Colonic mucosa (tissue), 4 donors: ENCODE results near the gene SLX9. TPM values are rescaled to one million over a fixed set of nuclear protein-coding genes. Genes with fewer than 3 reads are reported as not detected.

ENCODE experiments used
- DNase-seq: peaks from one replicate; pipeline ENCODE4 v3.0.0-alpha.2; 2020
- H3K27ac ChIP-seq: fragments of 200-600 bp; one replicate; pipeline ENCODE4 v1.8.0; 2021
- H3K27me3 ChIP-seq: fragments of 200-600 bp; one replicate; pipeline ENCODE4 v1.8.0; 2021
- H3K36me3 ChIP-seq: fragments of 200-600 bp; one replicate; pipeline ENCODE4 v1.8.0; 2021
- H3K4me1 ChIP-seq: fragments of 200-600 bp; one replicate; pipeline ENCODE4 v1.8.0; 2021; ENCODE audit warnings: mild to moderate bottlenecking
- H3K4me3 ChIP-seq: fragments of 200-600 bp; one replicate; pipeline ENCODE4 v1.8.0; 2021
- H3K9ac ChIP-seq, 2 donors: one replicate each; pipeline ENCODE4 v1.7.0; 2013; ENCODE audit warnings: control low read depth in 2 of 2, low read depth in 2 of 2, low read length in 2 of 2
- H3K9me3 ChIP-seq: fragments of 200-600 bp; one replicate; pipeline ENCODE4 v1.8.0; 2021
- intact Hi-C: fragments of 100-400 bp; cut with DNase I; formaldehyde crosslinking; loops from one replicate; pipeline ENCODE4 v1.14.1; 2022
- total RNA-seq, 2 donors: library from RNA; stranded (reverse); fragmentation: NEBNext Ultra II Directional in 1 of 2; extraction: Animal tissue kit (Norgen Biotek cat#: 25700) in 1 of 2; gene quantifications; one replicate each; pipeline ENCODE4 v1.2.1, GENCODE V29; 2021
- TF ChIP-seq, protein P1 (sequence below): fragments of 200-600 bp; IDR thresholded peaks from one replicate; pipeline ENCODE4 v1.8.0; 2022; ENCODE audit warnings: antibody characterized with exemption, mild to moderate bottlenecking
- donor health status: healthy.
- donor health status: DM: no; HTN: no; CAD: no.
- donor health status: DM: no; HTN: no; CAD: no.

SLX9 gene
- total RNA-seq, 2 donors from 2014 or later: 30.6 to 50.1 TPM

DNA sequence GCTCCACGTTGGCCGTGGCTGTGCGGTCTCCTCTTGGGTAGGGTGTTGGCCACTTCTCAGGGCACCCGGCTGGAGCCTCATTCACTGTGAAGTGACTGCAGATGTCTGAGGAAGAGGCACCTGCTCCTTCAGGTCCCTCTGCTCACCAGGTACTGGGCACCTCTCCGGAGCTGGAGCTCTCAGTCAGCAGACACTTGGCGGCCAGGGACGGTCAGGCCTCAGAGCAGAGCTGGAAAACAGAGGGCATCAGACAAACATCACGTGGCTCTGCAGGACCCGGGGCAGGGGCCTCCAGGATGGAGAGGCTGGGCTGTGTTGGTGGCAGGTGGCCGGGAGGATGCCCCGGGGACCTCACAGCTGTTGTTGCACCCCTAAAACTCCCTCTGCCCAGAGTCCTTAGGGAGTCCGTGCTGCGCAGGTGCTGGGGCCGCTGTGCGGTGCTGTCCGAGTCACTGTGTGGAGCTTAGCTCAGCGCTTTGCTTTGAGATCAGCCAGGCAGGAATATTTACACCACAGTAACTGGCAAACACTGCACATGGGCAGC lies 59.7 kb downstream of the SLX9 start:
- no peak overlapping the region for H3K27ac ChIP-seq
- TF ChIP-seq, protein P1, sequence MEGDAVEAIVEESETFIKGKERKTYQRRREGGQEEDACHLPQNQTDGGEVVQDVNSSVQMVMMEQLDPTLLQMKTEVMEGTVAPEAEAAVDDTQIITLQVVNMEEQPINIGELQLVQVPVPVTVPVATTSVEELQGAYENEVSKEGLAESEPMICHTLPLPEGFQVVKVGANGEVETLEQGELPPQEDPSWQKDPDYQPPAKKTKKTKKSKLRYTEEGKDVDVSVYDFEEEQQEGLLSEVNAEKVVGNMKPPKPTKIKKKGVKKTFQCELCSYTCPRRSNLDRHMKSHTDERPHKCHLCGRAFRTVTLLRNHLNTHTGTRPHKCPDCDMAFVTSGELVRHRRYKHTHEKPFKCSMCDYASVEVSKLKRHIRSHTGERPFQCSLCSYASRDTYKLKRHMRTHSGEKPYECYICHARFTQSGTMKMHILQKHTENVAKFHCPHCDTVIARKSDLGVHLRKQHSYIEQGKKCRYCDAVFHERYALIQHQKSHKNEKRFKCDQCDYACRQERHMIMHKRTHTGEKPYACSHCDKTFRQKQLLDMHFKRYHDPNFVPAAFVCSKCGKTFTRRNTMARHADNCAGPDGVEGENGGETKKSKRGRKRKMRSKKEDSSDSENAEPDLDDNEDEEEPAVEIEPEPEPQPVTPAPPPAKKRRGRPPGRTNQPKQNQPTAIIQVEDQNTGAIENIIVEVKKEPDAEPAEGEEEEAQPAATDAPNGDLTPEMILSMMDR: no peak
- no peak overlapping the region for H3K4me3 ChIP-seq
- intact Hi-C loops: no loop called here
- no peaks in the 10 kb centered on the region for H3K9me3 ChIP-seq
- no peaks in the 10 kb centered on the region for H3K4me1 ChIP-seq
- H3K9ac ChIP-seq: no peak overlapping the region
- H3K27me3 ChIP-seq: no peaks in the 10 kb centered on the region
- no peak for DNase-seq
- H3K36me3 ChIP-seq: no peaks in the 10 kb centered on the region

DNA sequence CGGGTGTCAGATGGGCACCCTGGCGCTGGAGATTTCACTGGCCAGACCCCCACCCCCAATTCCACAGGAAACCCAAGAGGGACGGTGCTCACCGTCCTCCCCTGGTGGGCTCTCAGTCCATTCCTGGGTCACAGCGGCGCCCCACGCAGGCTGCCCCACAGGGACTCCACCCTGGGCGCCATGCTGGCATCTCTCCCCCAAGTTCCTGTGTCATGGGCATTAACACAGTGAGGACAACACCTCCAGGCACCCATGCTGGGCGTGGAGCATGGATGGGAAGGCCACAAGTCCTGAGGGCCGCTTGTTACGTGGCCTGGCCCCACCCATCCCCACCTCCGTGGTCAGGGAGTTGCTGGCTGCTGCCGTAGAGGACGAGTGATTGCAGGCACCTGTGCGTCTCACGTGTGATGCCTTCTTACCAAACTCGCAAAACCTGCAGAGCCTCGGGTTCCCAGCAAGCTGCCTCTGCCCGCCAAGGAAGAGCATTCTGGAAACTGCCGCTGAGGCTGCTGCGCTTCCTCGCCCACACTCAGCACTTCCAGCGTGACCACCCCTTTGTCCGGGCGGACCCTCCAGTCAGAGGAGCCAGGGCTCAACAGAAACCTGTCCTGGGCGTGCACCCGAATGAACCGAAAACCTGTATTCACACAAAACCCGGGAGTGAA lies 60.3 kb downstream of the SLX9 start:
- H3K4me3 ChIP-seq: no peak overlapping the region
- DNase-seq: no peak
- H3K27me3 ChIP-seq: no peaks in the 10 kb centered on the region
- H3K36me3 ChIP-seq: no peaks in the 10 kb centered on the region
- H3K9ac ChIP-seq: no peak overlapping the region
- no peaks in the 10 kb centered on the region for H3K4me1 ChIP-seq
- intact Hi-C loops: no loop called here
- TF ChIP-seq, protein P1: no peak
- no peaks in the 10 kb centered on the region for H3K9me3 ChIP-seq
- no peak overlapping the region for H3K27ac ChIP-seq

DNA sequence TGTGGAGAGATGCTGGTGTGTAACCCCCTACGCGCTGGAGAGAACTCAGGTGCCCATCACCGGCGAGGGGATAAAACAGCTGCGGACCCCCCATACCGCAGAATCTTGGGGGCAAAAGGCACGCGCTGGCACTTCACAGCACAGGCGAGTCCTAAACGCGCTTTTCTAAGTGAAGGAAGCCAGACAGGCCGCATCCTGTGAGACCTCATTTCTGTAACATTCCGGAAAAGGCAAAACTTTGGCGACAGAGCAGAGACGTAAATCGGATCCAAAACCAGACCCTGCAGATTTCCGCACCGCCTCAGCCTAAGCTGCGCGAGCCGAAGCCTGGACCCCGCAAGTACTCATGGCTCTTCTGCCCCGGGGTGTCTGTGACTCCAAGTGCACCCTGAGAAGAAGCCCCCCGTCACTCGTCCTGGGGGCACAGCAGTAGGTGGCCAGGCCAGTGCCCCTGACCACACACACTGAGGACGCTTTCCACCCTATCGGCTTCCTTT lies 60.9 kb downstream of the SLX9 start:
- DNase-seq: no peak
- intact Hi-C loops: no loop called here
- TF ChIP-seq, protein P1: no peak
- no peaks in the 10 kb centered on the region for H3K9me3 ChIP-seq
- no peak overlapping the region for H3K9ac ChIP-seq
- no peaks in the 10 kb centered on the region for H3K27me3 ChIP-seq
- H3K27ac ChIP-seq: no peak overlapping the region
- no peaks in the 10 kb centered on the region for H3K36me3 ChIP-seq
- H3K4me3 ChIP-seq: no peak overlapping the region
- H3K4me1 ChIP-seq: no peaks in the 10 kb centered on the region

DNA sequence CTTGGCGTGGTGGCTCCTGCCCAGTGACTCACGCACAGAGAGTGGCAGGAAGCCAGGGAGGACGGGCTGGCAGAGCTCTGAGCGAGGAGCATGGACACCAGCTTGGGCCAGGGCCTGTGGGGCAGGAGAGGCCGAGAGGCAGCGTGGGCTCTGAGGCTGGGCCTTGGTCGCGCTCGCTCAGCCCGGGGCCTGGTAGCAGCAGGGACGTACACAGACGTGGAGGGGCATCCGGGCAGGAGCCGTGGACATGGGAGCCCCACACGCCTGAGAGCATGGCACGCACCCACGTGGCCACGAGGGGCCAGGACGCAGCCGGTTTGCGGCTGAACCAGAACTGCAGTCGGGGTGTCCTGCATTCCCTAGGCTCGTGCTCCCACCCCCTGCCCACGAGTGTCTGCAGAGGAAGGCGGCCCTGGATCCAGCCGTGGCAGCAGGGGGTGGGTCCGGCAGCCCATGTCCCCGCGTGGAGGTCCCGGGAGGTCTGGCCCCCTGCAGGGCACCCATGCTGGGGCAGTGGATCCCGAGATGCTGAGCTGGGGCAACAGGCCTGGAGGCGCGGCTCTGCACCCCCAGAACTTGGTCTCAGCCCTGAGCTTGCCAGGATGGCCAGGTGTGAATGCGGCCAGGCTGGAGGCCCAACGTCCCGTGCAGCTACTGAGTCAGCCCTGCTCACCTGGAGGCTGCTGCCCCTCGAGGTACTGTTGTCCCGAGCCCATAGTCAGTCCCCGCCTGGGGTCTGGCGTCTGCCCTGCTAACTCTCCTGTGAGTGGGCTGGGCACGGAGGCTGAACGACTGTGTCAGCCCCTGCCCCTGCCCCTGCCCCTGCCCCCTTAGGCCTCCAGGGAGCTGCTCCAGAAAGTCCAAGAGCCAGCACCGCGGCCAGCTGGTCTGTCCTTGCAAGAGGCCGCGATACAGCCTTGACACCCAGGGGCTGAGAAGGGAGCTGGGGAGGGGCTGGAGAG lies 61.6 kb downstream of the SLX9 start:
- Histone ChIP-seq H3K27me3 (no peaks in the 10 kb centered on the region), H3K4me1 (no peaks in the 10 kb centered on the region), H3K4me3 (no peak overlapping the region), H3K36me3 (no peaks in the 10 kb centered on the region), H3K9ac (no peak overlapping the region), H3K9me3 (no peaks in the 10 kb centered on the region), H3K27ac (no peak overlapping the region)
- no peak for DNase-seq
- TF ChIP-seq, protein P1: no peak
- intact Hi-C loops: no loop called here

DNA sequence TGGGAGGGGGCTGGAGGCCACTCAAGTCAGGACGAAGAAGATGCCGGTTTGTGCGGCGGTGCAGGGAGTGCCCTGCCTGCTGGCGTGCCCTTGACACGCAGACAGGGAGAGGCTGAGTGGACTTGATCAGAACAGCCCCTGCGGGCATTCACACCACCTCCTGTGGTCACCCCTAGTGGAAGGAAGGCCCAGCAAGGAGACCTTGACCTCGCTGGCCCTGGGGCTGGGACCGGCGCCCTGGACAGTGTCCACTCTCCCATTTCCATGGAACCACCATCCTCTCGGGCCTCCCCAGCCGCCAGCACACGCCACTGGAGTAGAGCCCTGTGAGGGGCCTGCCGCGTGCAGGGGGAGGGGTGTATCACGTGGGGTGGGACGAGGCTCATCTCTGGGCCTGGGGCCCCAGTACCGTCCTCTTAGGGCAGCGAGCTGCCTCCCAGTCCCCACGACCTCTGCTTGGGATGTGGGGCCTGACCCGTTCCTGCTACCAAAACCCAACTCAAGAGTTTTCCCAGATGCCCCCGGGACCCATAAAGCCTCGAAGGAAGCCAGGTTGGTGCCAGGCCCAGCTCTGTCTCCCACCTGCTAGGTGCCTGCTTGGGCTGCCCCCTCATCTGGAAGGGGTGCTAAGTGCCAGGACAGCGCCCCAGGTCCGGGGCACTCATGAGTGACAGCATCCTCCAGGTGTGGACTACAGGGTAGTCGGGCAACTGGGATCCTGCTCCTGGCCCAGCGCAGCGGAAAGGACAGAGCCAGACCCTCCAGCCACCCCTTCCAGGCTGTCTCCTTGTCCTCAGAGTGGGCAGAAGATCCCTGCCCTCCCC lies 62.8 kb downstream of the SLX9 start:
- Histone ChIP-seq H3K4me1 (no peaks in the 10 kb centered on the region), H3K27me3 (no peaks in the 10 kb centered on the region), H3K9ac (no peak overlapping the region), H3K27ac (no peak overlapping the region), H3K9me3 (no peaks in the 10 kb centered on the region), H3K36me3 (no peaks in the 10 kb centered on the region), H3K4me3 (no peak overlapping the region)
- TF ChIP-seq, protein P1: no peak
- intact Hi-C loops: no loop called here
- DNase-seq: no peak
